Kasumi-1 (cell line): ENCODE data around the gene TMEM270.
"Not testable (repeated sequence)": the region's sequence is repeated elsewhere in the genome, so short reads cannot be mapped to it uniquely, and the experiment has no call there.

Experiments
- DNase-seq, 2 experiments: peaks; one replicate each; lab custom pipeline; 2025; lab: John Stamatoyannopoulos, UW

The TMEM270 gene

GRCh38 chr7:73832806-73833205 is 28.2 kb upstream of the TMEM270 start:
- DNase-seq: no peak

- no peak for DNase-seq
These were observed 27.6 kb upstream of the TMEM270 start for GRCh38 chr7:73833251-73833919.

DNA sequence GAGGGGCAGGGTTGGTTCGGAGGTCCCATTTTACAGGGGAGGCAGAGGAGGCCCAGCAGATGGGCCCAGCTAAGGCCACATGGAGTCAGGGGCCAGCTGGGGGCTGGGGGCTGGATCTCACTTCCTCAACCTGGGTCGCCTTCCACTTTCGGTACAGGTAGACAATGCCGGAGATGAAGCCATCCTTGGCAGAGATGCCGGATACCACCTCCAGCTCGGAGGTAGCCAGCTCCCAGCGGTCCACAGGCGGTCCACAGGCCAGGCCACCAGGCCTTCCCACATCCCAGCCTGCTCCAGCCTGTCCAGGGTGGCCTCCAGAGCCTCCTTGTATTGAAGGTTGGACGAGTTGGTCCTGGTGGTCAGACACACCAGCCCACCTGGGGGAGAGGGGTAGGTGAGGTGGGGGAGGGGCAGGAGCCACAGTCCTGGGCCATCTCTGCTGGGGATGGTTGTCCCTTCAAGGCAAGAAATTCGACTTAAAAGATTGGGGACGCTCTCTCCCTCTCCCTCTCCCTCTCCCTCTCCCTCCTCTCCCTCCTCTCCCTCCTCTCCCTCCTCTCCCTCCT is 26.2 kb upstream of the TMEM270 start:
- no peak for DNase-seq

- not testable (repeated sequence) for DNase-seq
These were observed 23.8 kb upstream of the TMEM270 start for GRCh38 chr7:73837167-73837566.

DNA sequence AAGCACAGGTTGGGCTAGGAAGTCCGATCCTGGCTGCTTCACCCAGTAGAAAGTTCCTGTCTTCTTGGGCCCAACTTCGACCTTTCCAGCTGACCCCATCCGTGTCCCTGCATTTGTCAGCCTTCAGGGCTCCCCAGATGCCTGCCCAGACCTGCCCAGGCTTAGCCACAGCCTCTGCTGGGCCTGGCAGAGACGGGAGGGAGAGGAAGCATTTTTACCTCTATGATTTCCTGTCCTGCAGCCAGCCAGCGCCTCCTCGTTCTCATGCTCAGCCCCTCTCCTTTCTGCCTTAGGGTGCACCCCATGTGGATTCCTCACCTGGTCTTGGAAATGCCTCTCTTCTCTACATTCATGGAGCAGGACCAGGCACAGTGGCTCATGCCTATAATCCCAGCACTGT is 22.3 kb upstream of the TMEM270 start:
- DNase-seq: no peak

DNA sequence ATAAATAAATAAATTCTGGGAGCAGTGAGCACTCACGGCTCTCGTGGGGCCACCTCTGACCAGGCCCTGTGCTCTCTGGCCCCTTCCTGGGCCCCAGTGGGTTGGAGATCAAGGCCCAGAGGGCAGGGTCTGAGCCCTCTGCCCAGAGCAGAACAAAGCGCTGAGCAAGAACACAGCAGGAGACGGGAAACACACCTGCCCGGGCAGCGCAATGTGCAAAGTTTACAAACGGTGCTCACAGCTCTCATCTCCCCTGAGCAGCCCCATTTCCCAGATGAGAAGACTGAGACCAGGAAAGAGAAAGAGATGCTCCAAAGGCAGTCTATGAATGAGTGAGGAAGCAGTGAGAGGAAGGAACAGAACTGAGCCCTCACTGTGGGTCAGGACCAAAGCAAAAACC is 21.7 kb upstream of the TMEM270 start:
- DNase-seq: no peak

- peak; percentile 3 to 11 for DNase-seq
These were observed 20.9 kb upstream of the TMEM270 start for GRCh38 chr7:73839743-73840714.

GRCh38 chr7:73840715-73841379 is 20.1 kb upstream of the TMEM270 start:
- DNase-seq: no peak

DNA sequence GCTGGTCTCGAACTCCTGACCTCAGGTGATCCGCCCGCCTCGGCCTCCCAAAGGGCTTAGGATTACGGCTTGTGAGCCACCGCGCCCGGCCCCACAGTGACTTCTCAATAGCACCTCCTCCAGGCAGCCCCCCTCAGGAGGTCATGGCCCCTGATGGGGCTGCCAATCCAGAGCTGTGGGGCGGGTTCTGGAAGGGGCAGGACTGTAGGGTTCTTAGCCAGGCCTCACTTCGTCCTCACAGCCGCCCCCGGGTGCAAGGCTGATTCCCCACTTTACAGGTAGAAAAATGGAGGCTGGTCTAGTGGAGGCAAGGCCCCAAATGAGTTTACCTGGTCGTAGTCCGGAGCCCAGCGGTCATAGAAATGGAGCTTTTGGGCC is 19.3 kb upstream of the TMEM270 start:
- DNase-seq: no peak

- DNase-seq: peak; percentile 84 to 87
These were observed 18.6 kb upstream of the TMEM270 start, which contains the start of gene METTL27 for GRCh38 chr7:73842067-73842976. TSS of gene METTL27 (minus strand) at chr7:73842516. CDS start at chr7:73842140, 376 bp downstream.

DNA sequence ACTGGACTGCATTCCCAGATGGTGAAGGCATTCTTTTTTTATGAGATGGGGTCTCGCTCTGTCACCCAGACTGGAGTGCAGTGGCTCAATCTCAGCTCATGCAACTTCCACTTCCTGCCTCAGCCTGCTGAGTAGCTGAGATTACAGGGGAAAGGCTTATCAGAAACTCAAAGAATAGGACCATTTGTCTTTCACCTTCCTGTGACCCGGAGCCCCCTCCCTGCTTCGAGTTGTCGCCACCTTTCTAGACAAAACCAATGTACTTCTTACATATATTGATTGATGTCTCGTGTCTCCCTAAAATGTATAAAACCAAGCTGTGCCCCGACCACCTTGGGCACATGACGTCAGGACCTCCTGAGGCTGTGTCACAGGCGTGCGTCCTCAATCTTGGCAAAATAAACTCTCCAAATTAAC is 16.8 kb upstream of the TMEM270 start:
- DNase-seq: no peak

DNA sequence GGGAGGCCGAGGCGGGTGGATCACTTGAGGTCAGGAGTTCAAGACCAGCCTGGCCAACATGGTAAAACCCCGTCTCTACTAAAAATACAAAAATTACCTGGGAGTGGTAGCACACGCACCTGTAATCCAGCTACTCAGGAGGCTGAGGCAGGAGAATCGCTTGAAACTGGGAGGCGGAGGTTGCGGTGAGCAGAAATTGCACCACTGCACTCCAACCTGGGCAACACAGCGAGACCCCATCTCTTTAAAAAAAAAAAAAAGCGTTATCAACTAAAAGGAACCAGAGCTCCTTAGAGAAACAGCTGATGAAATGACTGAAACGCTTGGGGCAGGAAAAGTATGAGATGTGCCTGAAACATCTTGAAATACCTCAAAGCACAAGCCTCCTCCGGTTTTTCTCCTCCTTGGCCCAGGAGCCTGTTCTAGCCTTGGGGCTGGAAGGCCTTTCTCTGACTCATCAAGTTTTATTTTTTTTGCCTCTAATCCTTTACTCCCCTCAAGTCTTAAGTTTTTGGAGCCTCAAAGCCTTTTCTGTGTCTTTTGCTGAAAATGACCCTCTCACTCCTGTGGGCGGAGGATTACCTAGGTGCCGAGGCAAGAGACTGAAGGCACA is 16.0 kb upstream of the TMEM270 start:
- DNase-seq: no peak

DNA sequence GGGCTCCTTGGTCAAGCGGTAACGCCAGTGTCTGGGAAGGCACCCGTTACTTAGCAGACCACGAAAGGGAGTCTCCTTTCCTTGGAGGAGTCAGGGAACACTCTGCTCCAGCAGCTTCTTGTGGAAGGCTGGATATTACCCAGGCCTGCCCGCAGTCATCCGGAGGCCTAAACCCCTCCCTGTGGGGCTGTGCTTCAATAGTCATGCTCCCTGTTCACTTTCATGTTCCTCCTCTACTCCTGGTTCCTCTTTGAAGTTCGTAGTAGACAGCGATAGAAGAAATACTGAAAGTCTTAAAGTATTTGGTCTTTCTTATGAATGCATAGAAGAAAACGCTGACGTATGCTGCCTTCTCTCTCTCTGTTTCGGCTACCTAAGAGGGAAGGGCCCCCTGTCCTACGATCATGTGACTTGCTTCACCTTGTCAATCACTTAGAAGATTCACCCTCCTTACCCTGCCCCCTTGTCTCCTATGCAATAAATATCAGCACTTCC is 15.2 kb upstream of the TMEM270 start:
- peak; percentile 60 to 65 for DNase-seq

GRCh38 chr7:73847941-73848723 is 12.8 kb upstream of the TMEM270 start:
- DNase-seq: no peak

GRCh38 chr7:73850781-73851207 is 10.2 kb upstream of the TMEM270 start:
- DNase-seq: no peak

GRCh38 chr7:73851410-73852338 is 9.3 kb upstream of the TMEM270 start:
- DNase-seq: peak; percentile 62 to 68

DNA sequence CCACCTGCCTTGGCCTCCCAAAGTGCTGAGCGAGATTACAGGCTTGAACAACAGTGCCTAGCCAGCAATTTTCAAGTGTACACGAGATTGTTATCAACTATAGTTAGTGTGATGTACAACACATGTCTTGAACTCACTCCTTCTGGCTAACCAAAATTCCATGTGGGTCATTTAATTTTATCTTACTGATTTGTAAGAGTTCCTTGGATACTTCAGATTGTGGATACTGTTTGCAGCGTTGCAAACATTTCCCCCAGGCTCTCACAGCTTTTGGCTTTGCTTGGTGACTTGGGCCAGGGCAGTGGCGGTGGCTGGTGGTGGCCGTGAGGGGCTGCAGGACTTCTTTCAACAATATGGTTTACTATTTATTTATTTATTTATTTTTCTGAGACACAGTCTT is 8.5 kb upstream of the TMEM270 start:
- no peak for DNase-seq

- no peak for DNase-seq
These were observed 4.0 kb upstream of the TMEM270 start for GRCh38 chr7:73856941-73857340.

DNA sequence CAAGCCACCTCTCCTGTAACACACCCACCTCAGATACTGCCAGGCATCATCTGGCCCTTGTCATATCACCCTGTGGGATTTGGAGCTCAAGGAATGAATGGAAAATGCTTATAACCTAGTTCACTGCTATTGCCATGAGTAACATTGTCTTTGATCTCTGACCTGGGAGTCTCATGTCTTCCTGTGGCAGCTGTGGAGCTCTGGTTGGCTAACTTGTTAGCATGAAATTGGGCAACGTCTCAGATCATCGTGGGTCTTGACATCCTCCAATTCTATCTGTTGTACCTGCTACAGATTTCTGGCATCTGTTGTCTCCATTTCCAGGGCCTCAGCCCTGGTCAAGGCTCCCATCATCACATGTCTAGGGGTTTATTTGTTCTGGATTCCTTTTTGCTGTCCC is 2.2 kb upstream of the TMEM270 start:
- DNase-seq: no peak
